ENCODE results near the gene CCL19.
"Not testable (repeated sequence)": the region's sequence is repeated elsewhere in the genome, so short reads cannot be mapped to it uniquely, and the experiment has no call there.

CCL19 gene

GRCh38 chr9:34690983-34691935 is at the start of gene CCL19:
Gene CCL19, minus strand, starts transcription at chr9:34691276. Its CDS starts 137 bp downstream, at chr9:34691139.
- no peak within 1 kb of the TSS for H3K27ac ChIP-seq (ENCODE audit: poor library complexity, severe bottlenecking)
- DNase-seq (ENCODE audit: low spot score) = no peak
- H3K4me3 ChIP-seq (ENCODE audit: severe bottlenecking) = no peak within 1 kb of the TSS
- H3K27me3 ChIP-seq (ENCODE audit: insufficient read depth, poor library complexity, severe bottlenecking) = no peaks in the 10 kb centered on the region
- ATAC-seq (ENCODE audit: low read depth) = no peak
- H3K4me1 ChIP-seq (ENCODE audit: insufficient read depth, poor library complexity, severe bottlenecking) = no peaks in the 10 kb centered on the region
- no peaks in the 10 kb centered on the region for H3K36me3 ChIP-seq (ENCODE audit: low read depth)
- TF ChIP-seq CTCF (IDR thresholded peaks at IDR 0.05; ENCODE audit: poor library complexity, severe bottlenecking) = no peak
- no peaks in the 10 kb centered on the region for H3K9me3 ChIP-seq (ENCODE audit: severe bottlenecking)

GRCh38 chr9:34740176-34740575 is 49.1 kb upstream of the CCL19 start:
- H3K36me3 ChIP-seq (ENCODE audit: low read depth); H3K27ac ChIP-seq (ENCODE audit: poor library complexity, severe bottlenecking); H3K4me3 ChIP-seq (ENCODE audit: severe bottlenecking); H3K27me3 ChIP-seq (ENCODE audit: insufficient read depth, poor library complexity, severe bottlenecking); ATAC-seq (ENCODE audit: low read depth); H3K9me3 ChIP-seq (ENCODE audit: severe bottlenecking); DNase-seq (ENCODE audit: low spot score): not testable (repeated sequence)
- peaks cover 20% of the 10 kb centered on the region for H3K4me1 ChIP-seq (ENCODE audit: insufficient read depth, poor library complexity, severe bottlenecking)

- TF ChIP-seq CTCF (IDR thresholded peaks at IDR 0.05; ENCODE audit: poor library complexity, severe bottlenecking) = no peak
- H3K4me3 ChIP-seq (ENCODE audit: severe bottlenecking) = no peak overlapping the region
Measured at GRCh38 chr9:34737677-34738260, 46.7 kb upstream of the CCL19 start.

GRCh38 chr9:34734720-34735119 is 43.6 kb upstream of the CCL19 start:
- no peak for ATAC-seq (ENCODE audit: low read depth)
- Histone ChIP-seq H3K27me3 (ENCODE audit: insufficient read depth, poor library complexity, severe bottlenecking) (no peaks in the 10 kb centered on the region), H3K4me1 (ENCODE audit: insufficient read depth, poor library complexity, severe bottlenecking) (peaks cover 10% of the 10 kb centered on the region)

More at GRCh38 chr9:34737677-34738260, 46.7 kb upstream of the CCL19 start:
- no peaks in the 10 kb centered on the region for H3K9me3 ChIP-seq (ENCODE audit: severe bottlenecking)
- no peaks in the 10 kb centered on the region for H3K27me3 ChIP-seq (ENCODE audit: insufficient read depth, poor library complexity, severe bottlenecking)
- H3K27ac ChIP-seq (ENCODE audit: poor library complexity, severe bottlenecking) = no peak overlapping the region
- ATAC-seq (ENCODE audit: low read depth) (no peak), DNase-seq (ENCODE audit: low spot score) (no peak)
- no peaks in the 10 kb centered on the region for H3K36me3 ChIP-seq (ENCODE audit: low read depth)
- H3K4me1 ChIP-seq (ENCODE audit: insufficient read depth, poor library complexity, severe bottlenecking) = peaks cover 11% of the 10 kb centered on the region

More at GRCh38 chr9:34734720-34735119, 43.6 kb upstream of the CCL19 start:
- no peak for TF ChIP-seq CTCF (IDR thresholded peaks at IDR 0.05; ENCODE audit: poor library complexity, severe bottlenecking)
- H3K9me3 ChIP-seq (ENCODE audit: severe bottlenecking) = no peaks in the 10 kb centered on the region
- no peaks in the 10 kb centered on the region for H3K36me3 ChIP-seq (ENCODE audit: low read depth)
- no peak overlapping the region for H3K4me3 ChIP-seq (ENCODE audit: severe bottlenecking)
- no peak overlapping the region for H3K27ac ChIP-seq (ENCODE audit: poor library complexity, severe bottlenecking)
- DNase-seq (ENCODE audit: low spot score) = no peak

All from RWPE2 (cell line).